ENCODE measurements around the gene DIO3. TPM values are rescaled to one million over a fixed set of nuclear protein-coding genes. Genes with fewer than 3 reads are reported as not detected.
"Not testable (repeated sequence)": the region's sequence is repeated elsewhere in the genome, so short reads cannot be mapped to it uniquely, and the experiment has no call there.

DIO3 gene
- total RNA-seq, 1 donor, result not detected

DNA sequence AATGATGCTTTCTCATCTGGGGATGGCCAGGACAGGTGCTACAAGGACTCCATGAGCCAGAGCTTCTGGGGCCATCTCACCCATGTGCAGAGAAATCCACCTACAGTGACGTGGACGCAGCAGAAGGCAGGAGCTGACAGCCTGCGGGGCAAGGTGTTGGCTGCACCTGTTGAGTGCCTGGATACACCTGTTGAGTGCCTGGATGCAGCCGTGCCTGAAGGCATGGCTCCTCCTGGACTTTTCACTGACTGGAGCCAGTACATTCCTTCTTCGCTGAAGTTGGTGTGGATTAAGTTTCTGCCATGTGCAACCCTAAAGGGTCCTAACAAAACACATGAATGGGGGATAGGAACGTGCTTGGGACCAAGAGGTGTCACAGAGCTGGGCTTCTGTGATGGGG is 7.4 kb upstream of the DIO3 start:
- H3K4me3 ChIP-seq (ENCODE audit: low read depth, low read length), result no peak overlapping the region
- no peak for TF ChIP-seq CTCF (IDR thresholded peaks at IDR 0.05; ENCODE audit: insufficient read depth, low read depth, low read length)
- no peak for DNase-seq (ENCODE audit: low read depth)

DNA sequence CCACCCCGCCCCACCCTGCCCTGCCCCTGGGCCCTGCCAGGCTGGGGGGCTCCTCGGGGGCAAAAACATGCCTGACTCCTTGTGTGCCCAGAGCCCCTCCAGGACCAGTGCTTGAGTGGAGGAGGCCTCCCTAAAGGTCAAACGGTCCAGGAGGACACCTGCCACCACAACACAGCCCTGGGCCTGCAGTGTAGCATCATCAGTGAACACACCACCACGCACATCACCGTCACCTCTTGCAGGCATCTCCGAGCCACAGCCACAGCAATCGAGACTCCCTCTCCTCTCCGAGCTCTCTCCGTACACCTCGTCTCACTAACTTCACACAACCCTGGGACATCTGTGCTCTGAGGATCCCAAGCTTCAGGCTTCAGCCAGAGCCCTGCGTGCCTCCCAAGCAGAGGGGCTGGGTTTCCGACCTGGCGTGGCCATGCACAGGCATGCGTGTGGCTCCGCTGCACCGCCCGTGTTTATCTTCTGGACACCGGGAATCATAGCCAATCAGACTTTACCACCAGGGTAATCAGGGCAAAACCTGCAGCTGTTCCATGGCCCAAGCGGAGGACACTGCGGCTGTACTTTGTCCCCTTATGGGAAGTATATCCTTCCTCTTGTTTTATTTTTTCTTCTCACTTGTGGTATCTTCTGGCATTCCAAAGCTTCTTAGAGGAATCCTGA is 6.2 kb upstream of the DIO3 start:
- TF ChIP-seq CTCF (IDR thresholded peaks at IDR 0.05; ENCODE audit: insufficient read depth, low read depth, low read length), result no peak
- no peak for DNase-seq (ENCODE audit: low read depth)
- no peak overlapping the region for H3K4me3 ChIP-seq (ENCODE audit: low read depth, low read length)

GRCh38 chr14:101555669-101556043 is 5.6 kb upstream of the DIO3 start:
- not testable (repeated sequence) for DNase-seq (ENCODE audit: low read depth)

DNA sequence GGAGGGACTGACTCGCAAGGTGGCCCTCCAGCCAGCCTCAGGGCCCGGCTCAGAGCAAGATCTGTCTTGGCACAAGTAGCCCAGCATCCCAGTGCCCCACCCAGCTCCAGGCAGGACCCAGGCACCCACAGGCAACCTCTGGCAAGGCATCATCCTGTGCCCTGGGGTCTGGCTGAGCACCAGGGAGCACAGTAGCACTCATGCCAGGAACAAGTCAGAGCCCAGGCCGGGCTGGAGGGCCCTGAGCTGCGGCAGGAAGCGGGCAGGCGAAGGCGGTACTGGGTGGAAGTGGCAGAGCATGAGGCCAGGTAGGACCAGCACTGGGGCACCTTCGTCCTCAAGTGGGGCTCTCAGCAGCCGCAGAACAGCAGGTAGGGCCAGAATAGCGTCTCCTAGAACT is 5.2 kb upstream of the DIO3 start:
- no peak for DNase-seq (ENCODE audit: low read depth)
- no peak overlapping the region for H3K4me3 ChIP-seq (ENCODE audit: low read depth, low read length)
- no peak for TF ChIP-seq CTCF (IDR thresholded peaks at IDR 0.05; ENCODE audit: insufficient read depth, low read depth, low read length)

More at GRCh38 chr14:101555669-101556043, 5.6 kb upstream of the DIO3 start:
- H3K4me3 ChIP-seq (ENCODE audit: low read depth, low read length), result not testable (repeated sequence)

DNA sequence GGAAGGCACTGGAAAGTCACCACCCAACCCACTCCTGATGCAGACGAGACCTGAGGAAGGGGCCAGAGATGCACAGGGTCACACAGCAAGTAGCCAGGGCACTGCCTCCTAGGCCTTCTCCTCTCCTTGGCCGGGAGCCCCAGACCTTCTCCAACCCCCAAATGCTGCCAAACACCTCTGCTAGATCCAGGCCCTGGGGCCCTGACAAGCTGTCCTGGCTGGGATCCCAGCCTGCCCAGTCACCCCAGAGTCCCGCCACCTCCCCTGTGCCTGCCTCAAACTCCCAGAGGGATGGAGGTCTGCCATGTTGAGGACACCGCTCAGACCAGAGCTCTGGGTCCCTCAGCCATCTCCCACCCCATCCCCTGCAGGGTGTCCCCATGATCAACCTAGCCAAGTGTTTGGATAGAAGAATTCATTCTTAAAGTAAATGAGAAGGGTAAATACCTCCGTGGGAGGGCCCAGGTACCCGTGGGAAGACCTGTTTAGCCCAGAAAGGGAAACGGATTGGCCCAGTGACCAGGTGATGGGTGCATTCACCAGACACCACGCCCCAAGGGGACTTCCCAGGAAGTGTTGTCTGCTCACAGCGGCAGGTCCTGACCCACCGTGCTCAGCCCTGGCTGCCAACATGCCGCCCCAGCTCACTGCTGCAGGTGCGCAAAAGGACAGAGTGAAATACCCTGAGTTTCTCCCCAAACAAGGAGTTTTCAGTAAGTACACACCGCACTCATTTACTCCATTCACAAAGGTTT is 4.6 kb upstream of the DIO3 start:
- DNase-seq (ENCODE audit: low read depth), result no peak
- H3K4me3 ChIP-seq (ENCODE audit: low read depth, low read length), result no peak overlapping the region

GRCh38 chr14:101557321-101557695 is 4.0 kb upstream of the DIO3 start:
- DNase-seq (ENCODE audit: low read depth), result no peak
- no peak for TF ChIP-seq CTCF (IDR thresholded peaks at IDR 0.05; ENCODE audit: insufficient read depth, low read depth, low read length)
- H3K4me3 ChIP-seq (ENCODE audit: low read depth, low read length), result no peak overlapping the region

More for the DNA sequence above, 4.6 kb upstream of the DIO3 start:
- TF ChIP-seq CTCF (IDR thresholded peaks at IDR 0.05; ENCODE audit: insufficient read depth, low read depth, low read length), result no peak

GRCh38 chr14:101557811-101558738 is 3.2 kb upstream of the DIO3 start:
- peak; percentile 6 for DNase-seq (ENCODE audit: low read depth)
- TF ChIP-seq CTCF (IDR thresholded peaks at IDR 0.05; ENCODE audit: insufficient read depth, low read depth, low read length), result peak; percentile 21
- no peak overlapping the region for H3K4me3 ChIP-seq (ENCODE audit: low read depth, low read length)
